ENCODE measurements around the gene CELF1.

CELF1 gene

GRCh38 chr11:47552566-47553405, at the start of gene CELF1:
Gene CELF1 (minus strand): TSS chr11:47553132. CDS start chr11:47499523, 53,609 bp downstream.
- H3K36me3 Mint-ChIP-seq (ENCODE audit: insufficient read depth): peaks cover 10% of the 10 kb centered on the region
- peak within 1 kb of the TSS; percentile 99 for H3K4me3 Mint-ChIP-seq
- peak within 1 kb of the TSS; percentile 93 for H3K27ac Mint-ChIP-seq (ENCODE audit: low read depth)
- no peaks in the 10 kb centered on the region for H3K27me3 Mint-ChIP-seq
- H3K9me3 Mint-ChIP-seq: no peaks in the 10 kb centered on the region
- DNase-seq (ENCODE audit: low spot score in 2 of 2) (peak; percentile 81 to 84), ATAC-seq (replicated peaks; ENCODE audit: extremely low read depth, poor library complexity, severe bottlenecking) (peak; percentile 96)
- H3K4me1 Mint-ChIP-seq: peaks cover 35% of the 10 kb centered on the region

DNA sequence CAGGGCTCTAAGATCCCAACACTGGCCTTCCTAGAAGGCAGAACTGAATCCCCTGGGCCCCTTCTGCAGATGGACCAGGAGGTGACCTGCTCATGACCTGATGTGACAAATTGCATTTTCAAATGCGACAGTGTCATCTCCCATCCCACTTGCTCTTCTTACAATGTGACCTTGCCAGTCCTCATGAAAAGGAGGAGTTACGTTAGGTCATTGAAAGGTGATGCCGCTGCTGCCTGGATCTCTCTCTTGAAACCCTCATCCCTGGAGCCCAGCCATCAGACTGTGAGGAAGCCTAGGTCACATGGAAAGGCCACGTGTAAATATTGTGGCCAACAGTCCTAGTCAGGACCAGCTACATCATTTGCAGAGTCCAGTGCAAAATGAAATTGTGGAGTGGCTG, 47.0 kb upstream of the CELF1 start:
- ATAC-seq (replicated peaks; ENCODE audit: extremely low read depth, poor library complexity, severe bottlenecking) (no peak), DNase-seq (ENCODE audit: low spot score in 2 of 2) (no peak)
- peaks cover 14% of the 10 kb centered on the region for H3K27me3 Mint-ChIP-seq
- no peak overlapping the region for H3K27ac Mint-ChIP-seq (ENCODE audit: low read depth)
- H3K4me3 Mint-ChIP-seq: no peak overlapping the region
- no peaks in the 10 kb centered on the region for H3K4me1 Mint-ChIP-seq
- no peaks in the 10 kb centered on the region for H3K9me3 Mint-ChIP-seq
- H3K36me3 Mint-ChIP-seq (ENCODE audit: insufficient read depth): peaks cover 1% of the 10 kb centered on the region

GRCh38 chr11:47595967-47596366, 43.0 kb upstream of the CELF1 start:
- no peak for ATAC-seq (replicated peaks; ENCODE audit: extremely low read depth, poor library complexity, severe bottlenecking)
- H3K36me3 Mint-ChIP-seq (ENCODE audit: insufficient read depth): no peaks in the 10 kb centered on the region
- no peaks in the 10 kb centered on the region for H3K9me3 Mint-ChIP-seq
- peaks cover 40% of the 10 kb centered on the region for H3K27me3 Mint-ChIP-seq
- no peak overlapping the region for H3K27ac Mint-ChIP-seq (ENCODE audit: low read depth)
- no peak overlapping the region for H3K4me3 Mint-ChIP-seq
- no peaks in the 10 kb centered on the region for H3K4me1 Mint-ChIP-seq
- DNase-seq (ENCODE audit: low spot score in 2 of 2): no peak

DNA sequence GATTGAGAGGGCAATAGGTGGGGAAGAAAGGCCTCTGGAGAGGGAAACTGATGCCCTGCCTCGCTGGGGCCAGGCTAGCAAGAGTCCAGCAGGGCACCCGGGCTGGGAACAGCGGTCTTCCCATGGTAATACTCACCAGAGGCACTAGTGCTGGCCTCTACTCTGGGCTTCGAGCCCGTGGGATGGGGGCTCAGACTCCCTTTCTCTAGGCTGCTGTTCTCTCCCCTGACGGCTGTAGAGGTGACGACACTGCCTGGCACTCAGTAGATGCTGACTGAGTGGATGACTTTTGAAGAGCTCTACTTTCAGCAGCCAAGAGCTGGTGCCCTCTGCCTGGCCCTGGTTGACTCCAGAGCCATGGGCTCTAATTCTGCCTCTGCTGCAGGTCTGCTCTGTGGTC, 42.1 kb upstream of the CELF1 start:
- H3K4me1 Mint-ChIP-seq: no peaks in the 10 kb centered on the region
- H3K9me3 Mint-ChIP-seq: no peaks in the 10 kb centered on the region
- no peak for ATAC-seq (replicated peaks; ENCODE audit: extremely low read depth, poor library complexity, severe bottlenecking)
- H3K27me3 Mint-ChIP-seq: peaks cover 40% of the 10 kb centered on the region
- H3K4me3 Mint-ChIP-seq: no peak overlapping the region
- H3K36me3 Mint-ChIP-seq (ENCODE audit: insufficient read depth): no peaks in the 10 kb centered on the region
- no peak overlapping the region for H3K27ac Mint-ChIP-seq (ENCODE audit: low read depth)
- no peak for DNase-seq (ENCODE audit: low spot score in 2 of 2)

- H3K4me3 Mint-ChIP-seq: no peak within 1 kb of the TSS
- H3K27ac Mint-ChIP-seq (ENCODE audit: low read depth): no peak within 1 kb of the TSS
- DNase-seq (ENCODE audit: low spot score in 2 of 2): no peak
- no peaks in the 10 kb centered on the region for H3K36me3 Mint-ChIP-seq (ENCODE audit: insufficient read depth)
- ATAC-seq (replicated peaks; ENCODE audit: extremely low read depth, poor library complexity, severe bottlenecking): no peak
- no peaks in the 10 kb centered on the region for H3K9me3 Mint-ChIP-seq
- H3K4me1 Mint-ChIP-seq: no peaks in the 10 kb centered on the region
- peaks cover 40% of the 10 kb centered on the region for H3K27me3 Mint-ChIP-seq
Measured at GRCh38 chr11:47593934-47594855, 41.3 kb upstream of the CELF1 start, which contains the start of gene C1QTNF4. Gene C1QTNF4 (minus strand): TSS chr11:47594411. CDS start chr11:47590810, 3,601 bp downstream.

GRCh38 chr11:47593492-47593933, 40.6 kb upstream of the CELF1 start:
- H3K27ac Mint-ChIP-seq (ENCODE audit: low read depth): no peak overlapping the region

DNA sequence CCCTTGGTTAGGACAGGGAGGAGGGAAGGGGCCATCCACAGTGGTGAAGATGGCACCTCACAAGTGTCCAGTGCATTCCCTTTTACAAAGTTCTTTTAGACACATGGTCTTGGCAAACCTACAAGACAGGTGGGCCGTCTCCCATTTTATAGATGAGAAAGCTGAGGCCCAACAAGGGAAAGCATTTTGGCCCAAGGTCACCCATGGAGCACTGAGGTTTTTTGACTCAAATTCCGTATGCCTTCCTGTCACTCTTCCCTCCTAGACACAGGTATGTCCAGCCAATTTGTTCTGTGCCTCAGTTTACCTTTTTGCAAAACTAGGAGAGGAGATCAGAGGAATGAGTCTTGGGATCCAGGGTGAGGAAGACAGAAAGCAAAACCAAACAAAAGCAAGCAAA, 40.0 kb upstream of the CELF1 start:
- no peak for DNase-seq (ENCODE audit: low spot score in 2 of 2)
- Mint-ChIP-seq H3K27me3 (peaks cover 40% of the 10 kb centered on the region), H3K4me1 (no peaks in the 10 kb centered on the region), H3K4me3 (no peak overlapping the region), H3K27ac (ENCODE audit: low read depth) (no peak overlapping the region), H3K36me3 (ENCODE audit: insufficient read depth) (peaks cover 5% of the 10 kb centered on the region), H3K9me3 (no peaks in the 10 kb centered on the region)
- no peak for ATAC-seq (replicated peaks; ENCODE audit: extremely low read depth, poor library complexity, severe bottlenecking)

More at GRCh38 chr11:47593492-47593933, 40.6 kb upstream of the CELF1 start:
- no peaks in the 10 kb centered on the region for H3K4me1 Mint-ChIP-seq
- no peak overlapping the region for H3K4me3 Mint-ChIP-seq
- ATAC-seq (replicated peaks; ENCODE audit: extremely low read depth, poor library complexity, severe bottlenecking): no peak
- peaks cover 40% of the 10 kb centered on the region for H3K27me3 Mint-ChIP-seq
- no peak for DNase-seq (ENCODE audit: low spot score in 2 of 2)
- H3K36me3 Mint-ChIP-seq (ENCODE audit: insufficient read depth): peaks cover 3% of the 10 kb centered on the region
- no peaks in the 10 kb centered on the region for H3K9me3 Mint-ChIP-seq

- H3K36me3 Mint-ChIP-seq (ENCODE audit: insufficient read depth): peaks cover 6% of the 10 kb centered on the region
- no peaks in the 10 kb centered on the region for H3K9me3 Mint-ChIP-seq
- DNase-seq (ENCODE audit: low spot score in 2 of 2): no peak
- no peaks in the 10 kb centered on the region for H3K4me1 Mint-ChIP-seq
- no peak overlapping the region for H3K4me3 Mint-ChIP-seq
- H3K27me3 Mint-ChIP-seq: peaks cover 40% of the 10 kb centered on the region
- no peak overlapping the region for H3K27ac Mint-ChIP-seq (ENCODE audit: low read depth)
- no peak for ATAC-seq (replicated peaks; ENCODE audit: extremely low read depth, poor library complexity, severe bottlenecking)
Measured at GRCh38 chr11:47592251-47592650, 39.3 kb upstream of the CELF1 start.

GRCh38 chr11:47591764-47592163, 38.8 kb upstream of the CELF1 start:
- Mint-ChIP-seq H3K4me3 (no peak overlapping the region), H3K4me1 (no peaks in the 10 kb centered on the region), H3K27me3 (peaks cover 40% of the 10 kb centered on the region), H3K27ac (ENCODE audit: low read depth) (no peak overlapping the region), H3K9me3 (no peaks in the 10 kb centered on the region), H3K36me3 (ENCODE audit: insufficient read depth) (peaks cover 6% of the 10 kb centered on the region)
- DNase-seq (ENCODE audit: low spot score in 2 of 2): no peak
- no peak for ATAC-seq (replicated peaks; ENCODE audit: extremely low read depth, poor library complexity, severe bottlenecking)

GRCh38 chr11:47589977-47590861, 37.3 kb upstream of the CELF1 start:
- ATAC-seq (replicated peaks; ENCODE audit: extremely low read depth, poor library complexity, severe bottlenecking): no peak
- Mint-ChIP-seq H3K27ac (ENCODE audit: low read depth) (no peak overlapping the region), H3K27me3 (peaks cover 29% of the 10 kb centered on the region), H3K36me3 (ENCODE audit: insufficient read depth) (peaks cover 6% of the 10 kb centered on the region), H3K9me3 (no peaks in the 10 kb centered on the region), H3K4me3 (no peak overlapping the region), H3K4me1 (no peaks in the 10 kb centered on the region)
- DNase-seq (ENCODE audit: low spot score in 2 of 2): no peak

- peaks cover 7% of the 10 kb centered on the region for H3K36me3 Mint-ChIP-seq (ENCODE audit: insufficient read depth)
- no peaks in the 10 kb centered on the region for H3K9me3 Mint-ChIP-seq
- ATAC-seq (replicated peaks; ENCODE audit: extremely low read depth, poor library complexity, severe bottlenecking) (no peak), DNase-seq (ENCODE audit: low spot score in 2 of 2) (no peak)
- H3K27ac Mint-ChIP-seq (ENCODE audit: low read depth): no peak overlapping the region
- no peaks in the 10 kb centered on the region for H3K4me1 Mint-ChIP-seq
- H3K4me3 Mint-ChIP-seq: no peak overlapping the region
- H3K27me3 Mint-ChIP-seq: peaks cover 23% of the 10 kb centered on the region
Measured at GRCh38 chr11:47589584-47589976, 36.6 kb upstream of the CELF1 start.

GRCh38 chr11:47589118-47589517, 36.2 kb upstream of the CELF1 start:
- H3K36me3 Mint-ChIP-seq (ENCODE audit: insufficient read depth): peaks cover 11% of the 10 kb centered on the region
- H3K27ac Mint-ChIP-seq (ENCODE audit: low read depth): no peak overlapping the region
- H3K4me3 Mint-ChIP-seq: no peak overlapping the region
- peaks cover 18% of the 10 kb centered on the region for H3K27me3 Mint-ChIP-seq
- no peaks in the 10 kb centered on the region for H3K4me1 Mint-ChIP-seq
- ATAC-seq (replicated peaks; ENCODE audit: extremely low read depth, poor library complexity, severe bottlenecking) (no peak), DNase-seq (ENCODE audit: low spot score in 2 of 2) (no peak)
- no peaks in the 10 kb centered on the region for H3K9me3 Mint-ChIP-seq

Data from central memory CD8-positive, alpha-beta T cell (primary cell).